Measurements from ENCODE around the gene WNT11.

The WNT11 gene

DNA sequence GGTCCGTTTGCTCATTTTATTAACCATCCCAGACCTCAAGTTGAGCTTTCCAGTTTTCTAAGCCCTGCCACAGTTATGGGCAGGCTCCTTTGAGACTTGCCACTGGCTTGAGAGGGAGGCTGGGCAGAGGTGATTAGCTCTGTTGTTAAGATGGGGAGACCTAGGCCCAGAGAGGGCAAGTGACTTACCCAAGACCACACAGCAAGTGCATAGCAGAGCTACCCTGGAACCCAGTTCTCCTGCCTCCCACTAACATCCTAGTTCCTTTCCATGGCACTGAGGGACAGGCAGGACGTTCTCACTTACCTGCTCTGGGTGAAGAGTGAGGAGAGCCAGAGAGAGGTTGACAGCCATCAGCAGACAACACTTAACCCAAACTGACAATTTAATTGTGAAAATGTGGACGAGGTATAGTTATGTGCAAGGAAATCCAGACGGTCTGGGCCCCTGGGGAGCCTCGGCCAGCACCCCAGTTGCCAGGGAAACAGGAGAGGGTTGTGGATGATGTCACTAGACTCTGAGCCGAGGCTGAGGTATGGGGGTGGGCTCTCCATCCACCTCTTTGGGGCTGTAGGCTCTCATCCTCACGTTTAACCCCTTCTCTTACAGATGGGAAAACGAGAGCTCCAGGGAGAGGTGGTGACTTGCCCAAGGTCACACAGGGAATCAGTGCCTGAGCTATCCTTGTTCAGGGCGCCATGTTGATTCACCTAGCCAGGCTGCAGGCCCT lies 12.3 kb upstream of the WNT11 start:
- H3K9me3 ChIP-seq, result no peaks in the 10 kb centered on the region
- no peaks in the 10 kb centered on the region for H3K36me3 ChIP-seq
- H3K4me3 ChIP-seq (ENCODE audit: low read depth, low read length), result no peak overlapping the region
- DNase-seq, result no peak
- TF ChIP-seq, protein P1, sequence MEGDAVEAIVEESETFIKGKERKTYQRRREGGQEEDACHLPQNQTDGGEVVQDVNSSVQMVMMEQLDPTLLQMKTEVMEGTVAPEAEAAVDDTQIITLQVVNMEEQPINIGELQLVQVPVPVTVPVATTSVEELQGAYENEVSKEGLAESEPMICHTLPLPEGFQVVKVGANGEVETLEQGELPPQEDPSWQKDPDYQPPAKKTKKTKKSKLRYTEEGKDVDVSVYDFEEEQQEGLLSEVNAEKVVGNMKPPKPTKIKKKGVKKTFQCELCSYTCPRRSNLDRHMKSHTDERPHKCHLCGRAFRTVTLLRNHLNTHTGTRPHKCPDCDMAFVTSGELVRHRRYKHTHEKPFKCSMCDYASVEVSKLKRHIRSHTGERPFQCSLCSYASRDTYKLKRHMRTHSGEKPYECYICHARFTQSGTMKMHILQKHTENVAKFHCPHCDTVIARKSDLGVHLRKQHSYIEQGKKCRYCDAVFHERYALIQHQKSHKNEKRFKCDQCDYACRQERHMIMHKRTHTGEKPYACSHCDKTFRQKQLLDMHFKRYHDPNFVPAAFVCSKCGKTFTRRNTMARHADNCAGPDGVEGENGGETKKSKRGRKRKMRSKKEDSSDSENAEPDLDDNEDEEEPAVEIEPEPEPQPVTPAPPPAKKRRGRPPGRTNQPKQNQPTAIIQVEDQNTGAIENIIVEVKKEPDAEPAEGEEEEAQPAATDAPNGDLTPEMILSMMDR (IDR thresholded peaks at IDR 0.05; ENCODE audit: low read depth, low read length), result no peak
- no peaks in the 10 kb centered on the region for H3K4me1 ChIP-seq
- no peaks in the 10 kb centered on the region for H3K27me3 ChIP-seq

DNA sequence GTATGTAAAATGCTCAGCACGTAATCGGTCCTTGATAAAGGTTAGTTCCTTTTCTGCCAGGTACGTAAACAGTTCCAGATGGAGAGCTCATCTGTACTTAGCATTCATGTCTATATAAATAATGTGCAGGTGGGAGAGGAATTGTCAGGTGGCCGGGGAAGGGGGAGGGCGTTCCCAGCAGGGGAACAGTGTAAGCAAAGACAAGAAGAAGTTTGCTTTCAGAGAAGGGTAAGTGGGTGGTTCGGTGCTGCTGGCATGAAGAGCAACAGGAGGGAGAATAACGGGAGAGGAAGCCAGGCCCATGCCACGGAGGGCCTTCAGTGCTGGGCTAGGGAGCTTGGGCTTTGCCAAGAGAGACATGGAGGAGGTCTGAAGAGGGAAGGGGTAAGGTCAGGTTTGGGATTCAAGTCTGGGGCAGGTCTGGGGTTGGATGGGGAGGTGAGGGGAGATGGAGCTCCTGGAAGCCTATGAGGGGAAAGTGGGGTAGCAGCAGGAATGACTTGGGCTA lies 11.4 kb upstream of the WNT11 start:
- H3K36me3 ChIP-seq, result no peaks in the 10 kb centered on the region
- H3K9me3 ChIP-seq, result no peaks in the 10 kb centered on the region
- TF ChIP-seq, protein P1 (IDR thresholded peaks at IDR 0.05; ENCODE audit: low read depth, low read length), result no peak
- no peaks in the 10 kb centered on the region for H3K27me3 ChIP-seq
- H3K4me3 ChIP-seq (ENCODE audit: low read depth, low read length), result no peak overlapping the region
- no peaks in the 10 kb centered on the region for H3K4me1 ChIP-seq
- no peak for DNase-seq

DNA sequence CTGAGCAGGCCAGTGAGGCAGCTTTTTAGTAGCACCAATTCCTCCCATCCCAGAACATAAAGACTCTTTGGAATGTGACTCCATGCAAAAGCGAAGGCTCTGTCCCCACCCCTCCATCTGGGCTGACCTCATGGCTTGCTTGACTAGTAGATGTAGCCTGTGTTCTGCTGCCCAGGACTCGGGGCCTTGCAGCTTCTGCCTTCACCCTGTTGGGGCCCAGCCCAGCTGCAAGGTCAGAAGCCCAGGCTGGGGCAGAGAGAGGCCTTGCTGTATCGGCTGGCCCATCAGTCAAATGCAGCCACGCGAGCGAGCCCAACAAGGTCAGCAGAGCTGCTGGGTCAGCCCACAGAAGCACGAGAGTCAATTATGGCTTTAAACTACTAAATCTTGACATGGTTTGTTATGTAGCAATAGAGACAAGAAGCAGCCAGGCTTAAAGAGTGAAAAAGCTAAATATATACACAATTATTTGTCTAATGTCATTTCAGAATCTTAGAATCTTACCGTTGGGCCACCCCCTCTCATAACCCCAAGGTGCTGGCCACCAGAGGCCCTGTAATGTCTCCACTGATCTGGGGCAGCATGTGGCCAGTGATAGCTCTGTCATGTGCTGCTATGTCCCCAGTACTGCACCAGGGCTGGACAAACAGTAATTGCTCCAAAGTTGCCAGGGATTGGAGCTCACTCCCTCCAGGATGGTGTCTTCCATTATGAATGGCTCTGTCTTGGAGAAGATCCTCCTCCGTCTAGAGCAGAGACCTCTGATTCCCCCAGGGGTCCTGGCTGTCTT lies 10.4 kb upstream of the WNT11 start:
- TF ChIP-seq, protein P1 (IDR thresholded peaks at IDR 0.05; ENCODE audit: low read depth, low read length), result no peak
- Histone ChIP-seq H3K27me3 (peaks cover 5% of the 10 kb centered on the region), H3K9me3 (no peaks in the 10 kb centered on the region), H3K4me3 (ENCODE audit: low read depth, low read length) (no peak overlapping the region), H3K36me3 (no peaks in the 10 kb centered on the region), H3K4me1 (no peaks in the 10 kb centered on the region)
- no peak for DNase-seq

DNA sequence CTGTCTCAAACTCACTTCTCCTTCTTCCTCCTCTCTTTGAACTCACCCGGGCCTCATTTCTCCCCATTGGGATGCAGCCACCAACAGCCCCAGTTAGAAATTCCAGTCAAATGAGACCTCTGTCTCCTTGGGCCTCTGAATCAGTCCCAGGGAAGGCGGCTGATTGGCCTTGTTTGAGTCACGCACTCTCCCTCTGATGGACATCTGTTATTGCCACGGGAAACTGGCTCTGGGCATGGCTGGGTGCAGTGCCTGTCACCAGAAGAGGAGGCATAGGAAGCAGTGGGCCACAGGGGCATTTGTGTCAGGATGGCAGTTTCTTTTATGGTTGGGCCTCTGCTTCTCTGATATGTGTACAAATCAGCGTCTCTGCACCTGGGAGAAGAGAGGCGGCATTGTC lies 9.6 kb upstream of the WNT11 start:
- TF ChIP-seq, protein P1 (IDR thresholded peaks at IDR 0.05; ENCODE audit: low read depth, low read length), result no peak
- H3K9me3 ChIP-seq, result no peaks in the 10 kb centered on the region
- no peak for DNase-seq
- no peaks in the 10 kb centered on the region for H3K36me3 ChIP-seq
- no peak overlapping the region for H3K4me3 ChIP-seq (ENCODE audit: low read depth, low read length)
- peaks cover 13% of the 10 kb centered on the region for H3K27me3 ChIP-seq
- no peaks in the 10 kb centered on the region for H3K4me1 ChIP-seq

DNA sequence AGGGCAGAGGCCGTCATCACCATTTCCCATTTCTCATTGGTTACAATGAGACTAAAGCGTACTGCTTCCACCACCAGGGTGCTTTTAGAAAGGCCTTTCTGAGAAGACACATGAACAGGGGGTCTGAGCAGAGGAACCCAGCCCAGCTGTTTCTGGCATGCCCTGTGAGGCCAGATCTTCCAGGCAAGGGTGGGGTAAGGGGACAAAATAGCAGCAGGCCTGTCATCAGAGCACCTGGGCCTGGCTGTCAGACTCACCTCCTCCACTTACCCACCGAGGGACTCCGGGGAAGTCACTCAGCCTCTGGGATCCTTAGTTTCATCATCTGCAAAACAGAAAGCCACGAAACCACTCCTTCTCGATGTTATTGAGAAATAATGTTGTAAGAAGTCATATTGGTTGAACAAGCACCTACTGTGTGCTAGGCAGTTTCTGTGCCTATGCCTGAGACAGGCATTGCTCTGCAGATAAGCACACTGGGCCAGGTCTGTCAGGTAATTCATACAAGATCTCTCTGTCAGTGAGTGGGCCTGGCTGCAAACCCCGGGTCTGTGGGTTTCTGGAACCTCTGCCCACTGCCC lies 8.8 kb upstream of the WNT11 start:
- no peak for DNase-seq
- Histone ChIP-seq H3K9me3 (no peaks in the 10 kb centered on the region), H3K36me3 (no peaks in the 10 kb centered on the region), H3K27me3 (peaks cover 22% of the 10 kb centered on the region), H3K4me3 (ENCODE audit: low read depth, low read length) (no peak overlapping the region), H3K4me1 (no peaks in the 10 kb centered on the region)
- TF ChIP-seq, protein P1 (IDR thresholded peaks at IDR 0.05; ENCODE audit: low read depth, low read length), result peak; percentile 18; the same call in 1 of the 2 replicates

Data from BE2C (cell line).